Dermis microvascular lymphatic vessel endothelial cell (primary cell): ENCODE measurements around the gene ADCY2. TPM values are rescaled to one million over a fixed set of nuclear protein-coding genes. Genes with fewer than 3 reads are reported as not detected.
A peak's percentile ranks its signal among the peaks of the same experiment; 100 is the strongest.

ENCODE experiments used
- DNase-seq, 2 donors: peaks; one replicate each; pipeline versions ENCODE4 v3.0.0 to v3.0.0-alpha.2; 2010; ENCODE audit warnings: low read depth in 2 of 2
- total RNA-seq: library from RNA; depleted of rRNA; stranded (reverse); fragments of >200 nt; gene quantifications from 2 replicates; pipeline ENCODE4 v1.2.1, GENCODE V29; 2014

The ADCY2 gene
- total RNA-seq, 1 donor from 2014 or later = not detected

GRCh38 chr5:7589800-7590199 is 193.9 kb downstream of the ADCY2 start:
- no peak for DNase-seq

GRCh38 chr5:7592910-7593309 is 197.0 kb downstream of the ADCY2 start:
- no peak for DNase-seq

- DNase-seq = no peak
These were observed 201.2 kb downstream of the ADCY2 start for GRCh38 chr5:7597059-7597642.

- DNase-seq = no peak
These were observed 211.0 kb downstream of the ADCY2 start for GRCh38 chr5:7606840-7607465.

- DNase-seq = no peak
These were observed 212.8 kb downstream of the ADCY2 start for GRCh38 chr5:7608772-7609171.

- DNase-seq = no peak
These were observed 213.8 kb downstream of the ADCY2 start for GRCh38 chr5:7609726-7610125.

GRCh38 chr5:7610531-7611177 is 214.7 kb downstream of the ADCY2 start:
- no peak for DNase-seq

GRCh38 chr5:7611518-7611917 is 215.6 kb downstream of the ADCY2 start:
- no peak for DNase-seq

- DNase-seq = no peak
These were observed 219.7 kb downstream of the ADCY2 start for GRCh38 chr5:7615566-7616061.

GRCh38 chr5:7616897-7617296 is 221.0 kb downstream of the ADCY2 start:
- DNase-seq = no peak

- no peak for DNase-seq
These were observed 226.6 kb downstream of the ADCY2 start for GRCh38 chr5:7622498-7622897.

- no peak for DNase-seq
These were observed 229.8 kb downstream of the ADCY2 start for GRCh38 chr5:7625740-7626139.

GRCh38 chr5:7628248-7628647 is 232.3 kb downstream of the ADCY2 start:
- no peak for DNase-seq

- DNase-seq = no peak
These were observed 232.9 kb downstream of the ADCY2 start for GRCh38 chr5:7628820-7629219.

GRCh38 chr5:7629561-7629960 is 233.6 kb downstream of the ADCY2 start:
- no peak for DNase-seq

GRCh38 chr5:7634837-7635236 is 238.9 kb downstream of the ADCY2 start:
- no peak for DNase-seq

- DNase-seq = peak in 1 of 2 donors; percentile 0
These were observed 242.5 kb downstream of the ADCY2 start for GRCh38 chr5:7638456-7638855.

- no peak for DNase-seq
These were observed 246.1 kb downstream of the ADCY2 start for GRCh38 chr5:7642029-7642428.

GRCh38 chr5:7644723-7645122 is 248.8 kb downstream of the ADCY2 start:
- DNase-seq = no peak

- no peak for DNase-seq
These were observed 254.8 kb downstream of the ADCY2 start for GRCh38 chr5:7650755-7651154.

GRCh38 chr5:7653046-7653445 is 257.1 kb downstream of the ADCY2 start:
- no peak for DNase-seq

- no peak for DNase-seq
These were observed 261.2 kb downstream of the ADCY2 start for GRCh38 chr5:7657153-7657552.

- DNase-seq = no peak
These were observed 263.5 kb downstream of the ADCY2 start for GRCh38 chr5:7659420-7659819.
